HCT116 (cell line): ENCODE measurements around the gene SSU72. TPM values are rescaled to one million over a fixed set of nuclear protein-coding genes. Genes with fewer than 3 reads are reported as not detected.

Source experiments
- ATAC-seq: fragments of 200-7000 bp; cut with Tn5 transposase; 2 replicates; pipeline ENCODE4 v1.9.1; 2020; ENCODE audit warnings: mild to moderate bottlenecking, moderate library complexity
- BruUV-seq: library from RNA; stranded (reverse); fragments of 400-500 nt; replicated peaks from 2 replicates; lab custom pipeline; 2021; lab: Mats Ljungman, UMichigan
- CTCF ChIA-PET: fragments of 300-600 bp; sonication (Branson Sonifier 250); formaldehyde crosslinking; loops from one replicate; lab custom pipeline; 2021; ENCODE audit warnings: antibody characterized with exemption; lab: Charles Lee
- POLR2A ChIA-PET: fragments of 300-600, 350-600 bp; sonication (Branson Sonifier 250); formaldehyde crosslinking; loops from one replicate; lab custom pipeline; 2021; ENCODE audit warnings: antibody characterized with exemption; lab: Charles Lee
- RAD21 ChIA-PET, 2 experiments: fragments of 300-600 bp; sonication (Branson Sonifier 250); formaldehyde crosslinking; loops; one replicate each; lab custom pipeline; 2023; ENCODE audit warnings: low total read pairs in 2 of 2; ENCODE audit not compliant: uncharacterized antibody in 2 of 2, unreplicated experiment in 2 of 2, low non-redundant PET in 1 of 2; lab: Charles Lee
- DNase-seq: peaks from one replicate; pipeline ENCODE4 v3.0.0-alpha.2; 2010; ENCODE audit warnings: low read depth, low spot score
- H2AFZ ChIP-seq: fragments of 200-600 bp; shearing (Covaris generic), sonication (generic); 2 replicates; pipeline ENCODE4 v1.6.1; 2017; ENCODE audit warnings: low read depth, mixed run types, mixed read lengths, antibody characterized with exemption, low read length; ENCODE audit not compliant: poor library complexity, severe bottlenecking
- H3K27ac ChIP-seq: 2 replicates; pipeline ENCODE4 v1.5.1; 2012; ENCODE audit warnings: low read depth, low read length
- H3K27me3 ChIP-seq: fragments of 200-600 bp; sonication (generic); 2 replicates; pipeline ENCODE4 v1.6.1; 2016; ENCODE audit warnings: mixed run types, low read length, mixed read lengths; ENCODE audit not compliant: insufficient read depth
- H3K36me3 ChIP-seq, 2 experiments: fragments of 200-500 bp in 1 of 2; fragments of 200-600 bp in 1 of 2; sonication (Bioruptor generic) in 1 of 2; sonication (generic) in 1 of 2; 2 replicates each; pipeline versions ENCODE4 v1.5.1 to v1.6.1; 2014 to 2016; ENCODE audit warnings: low read length in 2 of 2, inconsistent platforms in 1 of 2, mixed read lengths in 1 of 2, mixed run types in 1 of 2; ENCODE audit not compliant: insufficient read depth in 2 of 2, control insufficient read depth in 1 of 2
- H3K4me1 ChIP-seq, 2 experiments: fragments of 200-600 bp in 1 of 2; sonication (generic) in 1 of 2; 2 replicates each; pipeline versions ENCODE4 v1.5.1 to v1.6.1; 2012 to 2017; ENCODE audit warnings: low read length in 2 of 2, inconsistent platforms in 1 of 2, mild to moderate bottlenecking in 1 of 2, mixed read lengths in 1 of 2, mixed run types in 1 of 2, moderate library complexity in 1 of 2; ENCODE audit not compliant: insufficient read depth in 2 of 2, control insufficient read depth in 1 of 2
- H3K4me2 ChIP-seq: fragments of 200-600 bp; sonication (generic); 2 replicates; pipeline ENCODE4 v1.6.1; 2017; ENCODE audit warnings: mixed run types, low read length, mixed read lengths
- H3K4me3 ChIP-seq, 2 experiments: fragments of 200-600 bp in 1 of 2; sonication (generic) in 1 of 2; replicated peaks in 1 of 2; 2 replicates each; pipeline ENCODE4 v1.5.1; 2011 to 2016; ENCODE audit warnings: low read length in 2 of 2, control low read depth in 1 of 2, low read depth in 1 of 2, mild to moderate bottlenecking in 1 of 2, mixed read lengths in 1 of 2, mixed run types in 1 of 2
- H3K79me2 ChIP-seq: fragments of 200-600 bp; sonication (generic); 2 replicates; pipeline ENCODE4 v1.6.1; 2017; ENCODE audit warnings: mild to moderate bottlenecking, mixed run types, low read length, moderate library complexity, mixed read lengths; ENCODE audit not compliant: insufficient read depth
- H3K9ac ChIP-seq: fragments of 200-600 bp; sonication (generic); 2 replicates; pipeline ENCODE4 v1.6.1; 2016; ENCODE audit warnings: low read length, mixed read lengths
- H3K9me2 ChIP-seq: fragments of 200-600 bp; sonication (generic), shearing (Covaris generic); 2 replicates; pipeline ENCODE4 v1.6.1; 2017; ENCODE audit warnings: mixed run types, mild to moderate bottlenecking, moderate library complexity; ENCODE audit not compliant: insufficient read depth
- H3K9me3 ChIP-seq, 2 experiments: fragments of 200-500 bp in 1 of 2; fragments of 200-600 bp in 1 of 2; sonication (Bioruptor generic) in 1 of 2; sonication (generic) in 1 of 2; 2 replicates each; pipeline ENCODE4 v1.6.1; 2014 to 2017; ENCODE audit warnings: low read length in 2 of 2, mixed read lengths in 2 of 2, inconsistent platforms in 1 of 2, low read depth in 1 of 2, mild to moderate bottlenecking in 1 of 2, mixed run types in 1 of 2, moderate library complexity in 1 of 2; ENCODE audit not compliant: control insufficient read depth in 1 of 2, insufficient read depth in 1 of 2
- H4K20me1 ChIP-seq: fragments of 200-600 bp; sonication (generic), shearing (Covaris generic); 2 replicates; pipeline ENCODE4 v1.6.1; 2017; ENCODE audit warnings: mixed run types, mild to moderate bottlenecking, moderate library complexity; ENCODE audit not compliant: insufficient read depth
- CEBPB ChIP-seq: IDR thresholded peaks from 2 replicates; pipeline ENCODE4 v1.6.1; 2012; ENCODE audit warnings: low read depth
- ELF1 ChIP-seq: IDR thresholded peaks from 2 replicates; pipeline ENCODE4 v1.6.1; 2012; ENCODE audit warnings: low read depth, borderline replicate concordance
- EZH2 ChIP-seq: fragments of 200-600 bp; sonication (generic); IDR thresholded peaks from 2 replicates; pipeline ENCODE4 v1.6.1; 2017; ENCODE audit warnings: antibody characterized with exemption, mixed run types
- FOSL1 ChIP-seq: IDR thresholded peaks from 2 replicates; pipeline ENCODE4 v1.6.1; 2012; ENCODE audit warnings: low read depth
- JUND ChIP-seq: IDR thresholded peaks from 2 replicates; pipeline ENCODE4 v1.6.1; 2012
- POLR2A ChIP-seq: IDR thresholded peaks from 2 replicates; pipeline ENCODE4 v1.7.0; 2011; ENCODE audit warnings: borderline replicate concordance; ENCODE audit not compliant: insufficient read depth, insufficient read length; ENCODE audit errors: extremely low read depth
- SIN3A ChIP-seq: IDR thresholded peaks from 2 replicates; pipeline ENCODE4 v1.6.1; 2012; ENCODE audit warnings: low read depth
- SP1 ChIP-seq: IDR thresholded peaks from 2 replicates; pipeline ENCODE4 v1.6.1; 2012; ENCODE audit warnings: low read depth
- SRF ChIP-seq: IDR thresholded peaks from 2 replicates; pipeline ENCODE4 v1.6.1; 2012; ENCODE audit warnings: low read depth
- ZFX ChIP-seq: fragments of 450-650 bp; IDR thresholded peaks from 2 replicates; pipeline ENCODE4 v1.6.1; 2017
- ZNF274 ChIP-seq: fragments of 200-500 bp; sonication (Bioruptor generic); IDR thresholded peaks from 2 replicates; pipeline ENCODE4 v1.6.1; 2014; ENCODE audit warnings: mild to moderate bottlenecking, low read depth, low read length, inconsistent platforms
- intact Hi-C: fragments of 100-400 bp; cut with micrococcal nuclease; formaldehyde crosslinking; loops from 2 replicates; pipeline ENCODE4 v1.10.0; 2022
- total RNA-seq: library from RNA; stranded (reverse); gene quantifications from one replicate; pipeline ENCODE4 v1.2.1, GENCODE V29; 2021; ENCODE audit not compliant: unreplicated experiment
- TF ChIP-seq, protein P1 (sequence below): IDR thresholded peaks from 2 replicates; pipeline ENCODE4 v1.6.1; 2012
- TF ChIP-seq, protein P2 (sequence below): IDR thresholded peaks from 2 replicates; pipeline ENCODE4 v1.6.1; 2011; ENCODE audit warnings: mild to moderate bottlenecking, low read length, moderate library complexity; ENCODE audit not compliant: insufficient replicate concordance; ENCODE audit errors: extremely low read depth
- TF ChIP-seq, protein P3 (sequence below): IDR thresholded peaks from 2 replicates; pipeline ENCODE4 v1.6.1; 2012
- TF ChIP-seq, protein P4 (sequence below), 3 experiments: fragments of 200-600 bp in 1 of 3; sonication (generic) in 1 of 3; IDR thresholded peaks in 2 of 3; conservative IDR thresholded peaks in 1 of 3; 2 replicates each; pipeline ENCODE4 v1.5.1; 2012 to 2017; ENCODE audit warnings: low read depth in 2 of 3, low read length in 2 of 3, antibody characterized with exemption in 1 of 3, borderline replicate concordance in 1 of 3, control low read depth in 1 of 3, mild to moderate bottlenecking in 1 of 3, mixed read lengths in 1 of 3, mixed run types in 1 of 3, moderate library complexity in 1 of 3; ENCODE audit not compliant: insufficient read depth in 1 of 3

SSU72 gene
- total RNA-seq, 1 experiment from 2014 or later = 134 TPM

DNA sequence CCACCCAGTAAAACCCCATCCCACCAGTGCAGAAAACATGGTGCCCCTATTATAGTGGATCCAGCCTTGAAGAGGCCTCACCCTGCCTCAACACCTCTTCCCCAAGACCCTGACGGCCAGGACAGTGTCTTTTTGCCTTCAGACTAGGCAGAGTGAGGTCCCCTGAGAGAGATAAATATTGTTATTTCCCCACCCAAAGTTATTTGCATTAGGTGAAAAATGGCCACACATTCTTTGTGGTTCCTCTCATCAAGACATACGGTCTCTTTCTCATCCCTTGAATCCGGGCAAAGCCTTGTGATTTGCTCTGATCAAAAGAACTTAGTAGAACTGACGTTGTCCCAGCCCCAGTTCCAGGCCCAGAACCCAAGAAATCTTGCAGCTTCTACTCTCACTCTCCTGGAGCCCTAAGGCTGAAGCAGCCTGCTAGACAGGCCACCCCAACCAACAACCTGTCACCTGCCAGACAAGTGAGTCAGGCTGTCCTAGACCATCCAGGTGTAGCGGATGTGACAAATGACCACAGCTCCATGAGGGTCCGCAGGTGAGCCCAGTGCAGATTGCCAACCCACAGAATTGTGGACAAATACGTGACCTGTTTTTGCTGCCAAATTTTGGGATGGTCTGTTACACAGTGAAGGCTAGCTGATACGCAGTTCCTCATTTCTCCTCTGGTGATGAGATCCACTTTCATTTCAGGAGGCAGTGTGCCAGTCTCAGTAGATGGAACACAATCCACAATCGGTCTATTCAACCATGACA is 8.1 kb upstream of the SSU72 start:
- Histone ChIP-seq H3K9ac (no peak overlapping the region), H4K20me1 (no peaks in the 10 kb centered on the region), H3K4me2 (no peak overlapping the region), H3K27ac (no peak overlapping the region), H3K9me2 (no peaks in the 10 kb centered on the region), H3K9me3 (no peaks in the 10 kb centered on the region), H3K36me3 (no peaks in the 10 kb centered on the region), H3K4me3 (no peak overlapping the region), H3K79me2 (no peaks in the 10 kb centered on the region), H2AFZ (no peak overlapping the region), H3K27me3 (no peaks in the 10 kb centered on the region), H3K4me1 (no peaks in the 10 kb centered on the region)
- BruUV-seq = no TSS peak
- no peak; the same call in 1 of the 2 replicates for ATAC-seq
- intact Hi-C loops = no loop called here
- ChIA-PET RAD21 (no interaction called here), CTCF (no interaction called here), POLR2A (no interaction called here)
- no peak for TF ChIP-seq POLR2A
- no peak for TF ChIP-seq FOSL1
- TF ChIP-seq, protein P1, sequence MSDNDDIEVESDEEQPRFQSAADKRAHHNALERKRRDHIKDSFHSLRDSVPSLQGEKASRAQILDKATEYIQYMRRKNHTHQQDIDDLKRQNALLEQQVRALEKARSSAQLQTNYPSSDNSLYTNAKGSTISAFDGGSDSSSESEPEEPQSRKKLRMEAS = no peak
- TF ChIP-seq ELF1 = no peak
- no peak for TF ChIP-seq ZFX
- TF ChIP-seq, protein P2, sequence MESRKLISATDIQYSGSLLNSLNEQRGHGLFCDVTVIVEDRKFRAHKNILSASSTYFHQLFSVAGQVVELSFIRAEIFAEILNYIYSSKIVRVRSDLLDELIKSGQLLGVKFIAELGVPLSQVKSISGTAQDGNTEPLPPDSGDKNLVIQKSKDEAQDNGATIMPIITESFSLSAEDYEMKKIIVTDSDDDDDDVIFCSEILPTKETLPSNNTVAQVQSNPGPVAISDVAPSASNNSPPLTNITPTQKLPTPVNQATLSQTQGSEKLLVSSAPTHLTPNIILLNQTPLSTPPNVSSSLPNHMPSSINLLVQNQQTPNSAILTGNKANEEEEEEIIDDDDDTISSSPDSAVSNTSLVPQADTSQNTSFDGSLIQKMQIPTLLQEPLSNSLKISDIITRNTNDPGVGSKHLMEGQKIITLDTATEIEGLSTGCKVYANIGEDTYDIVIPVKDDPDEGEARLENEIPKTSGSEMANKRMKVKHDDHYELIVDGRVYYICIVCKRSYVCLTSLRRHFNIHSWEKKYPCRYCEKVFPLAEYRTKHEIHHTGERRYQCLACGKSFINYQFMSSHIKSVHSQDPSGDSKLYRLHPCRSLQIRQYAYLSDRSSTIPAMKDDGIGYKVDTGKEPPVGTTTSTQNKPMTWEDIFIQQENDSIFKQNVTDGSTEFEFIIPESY = no peak
- TF ChIP-seq ZNF274 = no peak
- no peak for TF ChIP-seq SRF
- TF ChIP-seq, protein P3, sequence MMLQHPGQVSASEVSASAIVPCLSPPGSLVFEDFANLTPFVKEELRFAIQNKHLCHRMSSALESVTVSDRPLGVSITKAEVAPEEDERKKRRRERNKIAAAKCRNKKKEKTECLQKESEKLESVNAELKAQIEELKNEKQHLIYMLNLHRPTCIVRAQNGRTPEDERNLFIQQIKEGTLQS = no peak
- TF ChIP-seq SP1 = no peak
- TF ChIP-seq EZH2 = no peak
- TF ChIP-seq, protein P4, sequence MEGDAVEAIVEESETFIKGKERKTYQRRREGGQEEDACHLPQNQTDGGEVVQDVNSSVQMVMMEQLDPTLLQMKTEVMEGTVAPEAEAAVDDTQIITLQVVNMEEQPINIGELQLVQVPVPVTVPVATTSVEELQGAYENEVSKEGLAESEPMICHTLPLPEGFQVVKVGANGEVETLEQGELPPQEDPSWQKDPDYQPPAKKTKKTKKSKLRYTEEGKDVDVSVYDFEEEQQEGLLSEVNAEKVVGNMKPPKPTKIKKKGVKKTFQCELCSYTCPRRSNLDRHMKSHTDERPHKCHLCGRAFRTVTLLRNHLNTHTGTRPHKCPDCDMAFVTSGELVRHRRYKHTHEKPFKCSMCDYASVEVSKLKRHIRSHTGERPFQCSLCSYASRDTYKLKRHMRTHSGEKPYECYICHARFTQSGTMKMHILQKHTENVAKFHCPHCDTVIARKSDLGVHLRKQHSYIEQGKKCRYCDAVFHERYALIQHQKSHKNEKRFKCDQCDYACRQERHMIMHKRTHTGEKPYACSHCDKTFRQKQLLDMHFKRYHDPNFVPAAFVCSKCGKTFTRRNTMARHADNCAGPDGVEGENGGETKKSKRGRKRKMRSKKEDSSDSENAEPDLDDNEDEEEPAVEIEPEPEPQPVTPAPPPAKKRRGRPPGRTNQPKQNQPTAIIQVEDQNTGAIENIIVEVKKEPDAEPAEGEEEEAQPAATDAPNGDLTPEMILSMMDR (IDR thresholded peaks at IDR 0.05 in 2 of 3, conservative IDR thresholded peaks at IDR 0.05 in 1 of 3; ENCODE audit: borderline replicate concordance in 1 of 3, insufficient read depth in 1 of 3, low read depth in 2 of 3, low read length in 2 of 3) = no peak
- no peak for TF ChIP-seq CEBPB
- TF ChIP-seq SIN3A = no peak
- no peak for TF ChIP-seq JUND
- DNase-seq = no peak
